ENCODE results near the gene ITGA2B.

DNA sequence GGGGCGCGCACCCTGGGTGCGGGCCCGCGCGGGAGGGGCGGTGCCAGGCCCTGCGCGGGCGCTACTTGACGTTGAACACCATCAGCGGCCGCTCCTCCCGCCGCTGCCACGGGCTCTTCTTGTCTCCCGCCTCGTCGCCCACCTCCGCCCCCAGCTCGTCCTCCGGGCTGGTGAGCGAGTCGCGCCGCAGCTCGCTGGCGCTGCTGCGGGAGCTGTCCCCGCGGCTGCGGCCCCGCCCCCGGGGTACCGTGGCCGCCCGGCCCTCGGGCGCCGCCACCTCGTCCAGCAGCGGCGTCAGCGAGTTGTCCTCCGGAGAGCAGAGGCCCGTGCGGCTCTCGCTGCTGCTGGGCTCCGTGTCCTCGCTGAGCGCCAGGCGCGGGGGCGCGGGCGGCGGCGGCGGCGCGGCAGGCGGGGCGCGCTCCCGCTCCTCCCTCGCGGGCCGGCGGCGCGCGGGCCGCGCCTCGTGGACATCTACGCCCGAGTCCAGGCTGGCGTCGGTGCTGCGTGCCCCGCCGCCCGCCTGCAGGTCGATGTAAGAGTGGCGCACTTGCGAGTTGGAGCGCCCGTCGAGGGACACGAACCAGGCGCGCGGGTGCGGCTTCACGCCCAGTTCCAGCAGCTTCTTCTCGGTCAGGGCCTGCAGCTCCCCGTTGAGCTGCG is 35.6 kb downstream of the ITGA2B start:
- no peak for TF ChIP-seq CTCF (IDR thresholded peaks at IDR 0.05)
- no peak for TF ChIP-seq EP300 (IDR thresholded peaks at IDR 0.05)
- no peak for TF ChIP-seq POLR2A (IDR thresholded peaks at IDR 0.05)
